Ishikawa (cell line): ENCODE data around the gene POLR2E.

Source experiments
- FOXM1 ChIP-seq: IDR thresholded peaks from 2 replicates; pipeline ENCODE4 v1.6.1; 2012; ENCODE audit warnings: low read depth, borderline replicate concordance
- RAD21 ChIP-seq: IDR thresholded peaks from 2 replicates; pipeline ENCODE4 v1.6.1; 2012; ENCODE audit warnings: low read depth
- TAF1 ChIP-seq: IDR thresholded peaks from 2 replicates; pipeline ENCODE4 v1.6.1; 2012; ENCODE audit warnings: low read depth, mild to moderate bottlenecking
- YY1 ChIP-seq: IDR thresholded peaks from 2 replicates; pipeline ENCODE4 v1.6.1; 2012; ENCODE audit warnings: low read depth
- ZBTB7A ChIP-seq: IDR thresholded peaks from 2 replicates; pipeline ENCODE4 v1.6.1; 2012; ENCODE audit warnings: low read depth
- TF ChIP-seq, protein P1 (sequence below): IDR thresholded peaks from 2 replicates; pipeline ENCODE4 v1.6.1; 2012; ENCODE audit warnings: low read depth, mild to moderate bottlenecking

DNA sequence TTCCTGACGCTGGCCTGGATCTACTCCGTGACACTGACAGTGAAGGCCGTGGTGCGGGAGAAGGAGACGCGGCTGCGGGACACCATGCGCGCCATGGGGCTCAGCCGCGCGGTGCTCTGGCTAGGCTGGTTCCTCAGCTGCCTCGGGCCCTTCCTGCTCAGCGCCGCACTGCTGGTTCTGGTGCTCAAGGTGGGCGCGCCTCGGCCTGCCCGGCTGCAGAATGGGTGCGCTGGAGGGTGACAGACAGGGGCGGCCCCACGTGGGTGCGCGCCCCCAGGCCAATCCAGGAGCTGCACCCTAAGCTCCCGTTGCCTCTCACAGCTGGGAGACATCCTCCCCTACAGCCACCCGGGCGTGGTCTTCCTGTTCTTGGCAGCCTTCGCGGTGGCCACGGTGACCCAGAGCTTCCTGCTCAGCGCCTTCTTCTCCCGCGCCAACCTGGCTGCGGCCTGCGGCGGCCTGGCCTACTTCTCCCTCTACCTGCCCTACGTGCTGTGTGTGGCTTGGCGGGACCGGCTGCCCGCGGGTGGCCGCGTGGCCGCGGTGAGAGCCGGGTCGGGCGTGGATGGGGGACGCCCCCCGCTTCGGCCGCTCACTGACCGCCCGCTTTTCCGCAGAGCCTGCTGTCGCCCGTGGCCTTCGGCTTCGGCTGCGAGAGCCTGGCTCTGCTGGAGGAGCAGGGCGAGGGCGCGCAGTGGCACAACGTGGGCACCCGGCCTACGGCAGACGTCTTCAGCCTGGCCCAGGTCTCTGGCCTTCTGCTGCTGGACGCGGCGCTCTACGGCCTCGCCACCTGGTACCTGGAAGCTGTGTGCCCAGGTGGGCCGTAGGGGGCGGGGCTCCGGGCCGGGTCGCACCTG is 48.1 kb downstream of the POLR2E start:
- TF ChIP-seq, protein P1, sequence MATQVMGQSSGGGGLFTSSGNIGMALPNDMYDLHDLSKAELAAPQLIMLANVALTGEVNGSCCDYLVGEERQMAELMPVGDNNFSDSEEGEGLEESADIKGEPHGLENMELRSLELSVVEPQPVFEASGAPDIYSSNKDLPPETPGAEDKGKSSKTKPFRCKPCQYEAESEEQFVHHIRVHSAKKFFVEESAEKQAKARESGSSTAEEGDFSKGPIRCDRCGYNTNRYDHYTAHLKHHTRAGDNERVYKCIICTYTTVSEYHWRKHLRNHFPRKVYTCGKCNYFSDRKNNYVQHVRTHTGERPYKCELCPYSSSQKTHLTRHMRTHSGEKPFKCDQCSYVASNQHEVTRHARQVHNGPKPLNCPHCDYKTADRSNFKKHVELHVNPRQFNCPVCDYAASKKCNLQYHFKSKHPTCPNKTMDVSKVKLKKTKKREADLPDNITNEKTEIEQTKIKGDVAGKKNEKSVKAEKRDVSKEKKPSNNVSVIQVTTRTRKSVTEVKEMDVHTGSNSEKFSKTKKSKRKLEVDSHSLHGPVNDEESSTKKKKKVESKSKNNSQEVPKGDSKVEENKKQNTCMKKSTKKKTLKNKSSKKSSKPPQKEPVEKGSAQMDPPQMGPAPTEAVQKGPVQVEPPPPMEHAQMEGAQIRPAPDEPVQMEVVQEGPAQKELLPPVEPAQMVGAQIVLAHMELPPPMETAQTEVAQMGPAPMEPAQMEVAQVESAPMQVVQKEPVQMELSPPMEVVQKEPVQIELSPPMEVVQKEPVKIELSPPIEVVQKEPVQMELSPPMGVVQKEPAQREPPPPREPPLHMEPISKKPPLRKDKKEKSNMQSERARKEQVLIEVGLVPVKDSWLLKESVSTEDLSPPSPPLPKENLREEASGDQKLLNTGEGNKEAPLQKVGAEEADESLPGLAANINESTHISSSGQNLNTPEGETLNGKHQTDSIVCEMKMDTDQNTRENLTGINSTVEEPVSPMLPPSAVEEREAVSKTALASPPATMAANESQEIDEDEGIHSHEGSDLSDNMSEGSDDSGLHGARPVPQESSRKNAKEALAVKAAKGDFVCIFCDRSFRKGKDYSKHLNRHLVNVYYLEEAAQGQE = no peak; the same call in 1 of the 2 replicates
- no peak for TF ChIP-seq YY1
- no peak for TF ChIP-seq FOXM1
- no peak for TF ChIP-seq RAD21
- no peak for TF ChIP-seq TAF1
- TF ChIP-seq ZBTB7A = no peak
